Neutrophil (primary cell): ENCODE data around the gene LRP2BP.

Experiments used
- H3K27ac ChIP-seq: fragments of 200-600 bp; sonication (generic); 2 replicates; pipeline ENCODE4 v1.5.1; 2016; ENCODE audit warnings: mild to moderate bottlenecking, moderate library complexity
- H3K27me3 ChIP-seq: fragments of 200-600 bp; sonication (generic); 2 replicates; pipeline ENCODE4 v1.6.0; 2016; ENCODE audit warnings: mild to moderate bottlenecking
- H3K36me3 ChIP-seq: fragments of 200-600 bp; sonication (generic); 2 replicates; pipeline ENCODE4 v1.5.1; 2017
- H3K4me1 ChIP-seq, 2 experiments: fragments of 200-600 bp in 1 of 2; sonication (generic) in 1 of 2; 1 replicate in 1 of 2; 2 replicates in 1 of 2; pipeline versions ENCODE4 v1.5.1 to v1.6.1; 2013 to 2016; ENCODE audit warnings: low read depth in 1 of 2, low read length in 1 of 2, mild to moderate bottlenecking in 1 of 2, moderate library complexity in 1 of 2; ENCODE audit not compliant: control insufficient read depth in 1 of 2, insufficient read depth in 1 of 2
- H3K4me3 ChIP-seq, 2 experiments: fragments of 200-600 bp in 1 of 2; sonication (generic) in 1 of 2; 1 replicate in 1 of 2; 2 replicates in 1 of 2; pipeline ENCODE4 v1.5.1; 2013 to 2016; ENCODE audit warnings: low read depth in 1 of 2, low read length in 1 of 2, mild to moderate bottlenecking in 1 of 2, moderate library complexity in 1 of 2
- H3K9me3 ChIP-seq: fragments of 200-600 bp; sonication (generic); 2 replicates; pipeline ENCODE4 v1.5.1; 2016
- CTCF ChIP-seq: fragments of 200-600 bp; sonication (generic); IDR thresholded peaks from 2 replicates; pipeline ENCODE4 v1.5.1; 2016; ENCODE audit warnings: antibody characterized with exemption

LRP2BP gene

GRCh38 chr4:185394568-185395237 lies 1.0 kb downstream of the LRP2BP start:
- peaks cover 55% of the 10 kb centered on the region for H3K27me3 ChIP-seq
- H3K4me3 ChIP-seq = peak overlapping the region; percentile 96 to 99
- H3K36me3 ChIP-seq = peaks cover 11% of the 10 kb centered on the region
- peaks cover 17 to 19% of the 10 kb centered on the region in 2 experiments for H3K4me1 ChIP-seq
- H3K9me3 ChIP-seq = no peaks in the 10 kb centered on the region
- no peak for TF ChIP-seq CTCF
- peak overlapping the region; percentile 94 for H3K27ac ChIP-seq

- Histone ChIP-seq H3K36me3 (no peaks in the 10 kb centered on the region), H3K4me1 (peaks cover 16 to 19% of the 10 kb centered on the region in 2 experiments), H3K4me3 (no peak overlapping the region), H3K27me3 (peaks cover 64% of the 10 kb centered on the region), H3K9me3 (no peaks in the 10 kb centered on the region), H3K27ac (no peak overlapping the region)
- no peak for TF ChIP-seq CTCF
Observed at GRCh38 chr4:185392156-185392555, 3.6 kb downstream of the LRP2BP start.

- H3K27me3 ChIP-seq = peaks cover 72% of the 10 kb centered on the region
- H3K27ac ChIP-seq = no peak overlapping the region
- H3K4me3 ChIP-seq = no peak overlapping the region
- no peak for TF ChIP-seq CTCF
- peaks cover 10 to 11% of the 10 kb centered on the region in 2 experiments for H3K4me1 ChIP-seq
- H3K36me3 ChIP-seq = no peaks in the 10 kb centered on the region
- H3K9me3 ChIP-seq = no peaks in the 10 kb centered on the region
Observed at GRCh38 chr4:185390941-185391340, 4.8 kb downstream of the LRP2BP start.

- no peaks in the 10 kb centered on the region for H3K9me3 ChIP-seq
- no peaks in the 10 kb centered on the region for H3K36me3 ChIP-seq
- H3K27ac ChIP-seq = no peak overlapping the region
- no peak overlapping the region for H3K4me3 ChIP-seq
- H3K4me1 ChIP-seq = peaks cover 0 to 9% of the 10 kb centered on the region in 2 experiments
- H3K27me3 ChIP-seq = peaks cover 80% of the 10 kb centered on the region
- TF ChIP-seq CTCF = no peak
Observed at GRCh38 chr4:185387957-185388356, 7.8 kb downstream of the LRP2BP start.

GRCh38 chr4:185384930-185385331 lies 10.8 kb downstream of the LRP2BP start:
- no peaks in the 10 kb centered on the region for H3K36me3 ChIP-seq
- peaks cover 70% of the 10 kb centered on the region for H3K27me3 ChIP-seq
- TF ChIP-seq CTCF = no peak
- H3K4me3 ChIP-seq = peak overlapping the region in 1 of 2 experiments; percentile 7
- H3K4me1 ChIP-seq = peaks cover 0 to 9% of the 10 kb centered on the region in 2 experiments
- no peaks in the 10 kb centered on the region for H3K9me3 ChIP-seq
- no peak overlapping the region for H3K27ac ChIP-seq
